Astrocyte (in vitro differentiated cells and primary cell): Measurements from ENCODE around the gene ST3GAL6. TPM values are rescaled to one million over a fixed set of nuclear protein-coding genes. Genes with fewer than 3 reads are reported as not detected.

Experiments used
- DNase-seq: peaks from one replicate; pipeline ENCODE4 v3.0.0-alpha.2; 2010; ENCODE audit warnings: low read depth
- FAIRE-seq: peaks from 2 replicates; lab custom pipeline; 2011; peaks lifted over from hg19 to GRCh38; lab: Jason Lieb, UNC
- H2AFZ ChIP-seq: 2 replicates; pipeline ENCODE4 v1.6.0; 2012; ENCODE audit warnings: low read depth, low read length, inconsistent platforms
- H3K27ac ChIP-seq: 2 replicates; pipeline ENCODE4 v1.5.1; 2011; ENCODE audit warnings: low read depth, low read length, inconsistent platforms
- H3K27me3 ChIP-seq: 2 replicates; pipeline ENCODE4 v1.6.0; 2011; ENCODE audit warnings: low read length, inconsistent platforms; ENCODE audit not compliant: insufficient read depth
- H3K36me3 ChIP-seq: 2 replicates; pipeline ENCODE4 v1.5.1; 2011; ENCODE audit warnings: low read length, inconsistent platforms; ENCODE audit not compliant: insufficient read depth
- H3K4me1 ChIP-seq: 2 replicates; pipeline ENCODE4 v1.5.1; 2011; ENCODE audit warnings: low read length, inconsistent platforms; ENCODE audit not compliant: insufficient read depth
- H3K4me2 ChIP-seq: 2 replicates; pipeline ENCODE4 v1.6.0; 2012; ENCODE audit warnings: low read length, inconsistent platforms
- H3K4me3 ChIP-seq: 2 replicates; pipeline ENCODE4 v1.5.1; 2011; ENCODE audit warnings: low read depth, mild to moderate bottlenecking, low read length, inconsistent platforms; ENCODE audit not compliant: insufficient read depth
- H3K79me2 ChIP-seq: 2 replicates; pipeline ENCODE4 v1.6.0; 2012; ENCODE audit warnings: mild to moderate bottlenecking, low read length, inconsistent platforms; ENCODE audit not compliant: insufficient read depth
- H3K9ac ChIP-seq: 2 replicates; pipeline ENCODE4 v1.6.0; 2012; ENCODE audit warnings: mild to moderate bottlenecking, low read length, inconsistent platforms
- H3K9me3 ChIP-seq: 2 replicates; pipeline ENCODE4 v1.5.1; 2012; ENCODE audit warnings: low read depth, mild to moderate bottlenecking, low read length, inconsistent platforms; ENCODE audit not compliant: insufficient read depth
- H4K20me1 ChIP-seq: 2 replicates; pipeline ENCODE4 v1.6.0; 2012; ENCODE audit warnings: low read length, inconsistent platforms; ENCODE audit not compliant: insufficient read depth
- H3K27ac Mint-ChIP-seq: one replicate; pipeline ENCODE4 v1.8.0; 2021; ENCODE audit warnings: mild to moderate bottlenecking, mixed read lengths; ENCODE audit not compliant: unreplicated experiment
- H3K27me3 Mint-ChIP-seq: one replicate; pipeline ENCODE4 v1.8.0; 2021; ENCODE audit warnings: low read depth, mixed read lengths; ENCODE audit not compliant: unreplicated experiment
- H3K36me3 Mint-ChIP-seq: one replicate; pipeline ENCODE4 v1.8.0; 2021; ENCODE audit warnings: low read depth, mixed read lengths; ENCODE audit not compliant: unreplicated experiment
- H3K4me1 Mint-ChIP-seq: one replicate; pipeline ENCODE4 v1.8.0; 2021; ENCODE audit warnings: low read depth, mixed read lengths; ENCODE audit not compliant: unreplicated experiment
- H3K4me3 Mint-ChIP-seq: one replicate; pipeline ENCODE4 v1.8.0; 2021; ENCODE audit warnings: mild to moderate bottlenecking, moderate library complexity, mixed read lengths; ENCODE audit not compliant: unreplicated experiment
- H3K9me3 Mint-ChIP-seq: one replicate; pipeline ENCODE4 v1.8.0; 2021; ENCODE audit warnings: mild to moderate bottlenecking, mixed read lengths; ENCODE audit not compliant: unreplicated experiment
- CTCF ChIP-seq: IDR thresholded peaks from 2 replicates; pipeline ENCODE4 v1.5.1; 2011; ENCODE audit warnings: low read depth, mild to moderate bottlenecking, inconsistent platforms, low read length, moderate library complexity; ENCODE audit not compliant: insufficient read depth
- EZH2 ChIP-seq: IDR thresholded peaks from 2 replicates; pipeline ENCODE4 v1.6.1; 2012; ENCODE audit warnings: mild to moderate bottlenecking, low read length, inconsistent platforms; ENCODE audit not compliant: insufficient read depth
- total RNA-seq: library from RNA; stranded (reverse); gene quantifications from 2 replicates; pipeline ENCODE4 v1.2.1, GENCODE V29; 2021

ST3GAL6 gene
- total RNA-seq, 1 donor from 2014 or later: 4.8 TPM

- no peaks in the 10 kb centered on the region for H3K9me3 Mint-ChIP-seq
- H3K9me3 ChIP-seq: no peaks in the 10 kb centered on the region
These were observed 17.4 kb upstream of the ST3GAL6 start for GRCh38 chr3:98745718-98746117.

GRCh38 chr3:98746122-98746521, 17.0 kb upstream of the ST3GAL6 start:
- H3K27me3 Mint-ChIP-seq: no peaks in the 10 kb centered on the region
- H3K27ac Mint-ChIP-seq: no peak overlapping the region
- Histone ChIP-seq H3K9ac (no peak overlapping the region), H3K9me3 (no peaks in the 10 kb centered on the region), H3K27me3 (no peaks in the 10 kb centered on the region), H3K36me3 (no peaks in the 10 kb centered on the region), H4K20me1 (no peaks in the 10 kb centered on the region), H3K4me1 (peaks cover 5% of the 10 kb centered on the region), H3K4me3 (no peak overlapping the region), H3K79me2 (no peaks in the 10 kb centered on the region), H3K27ac (no peak overlapping the region), H2AFZ (no peak overlapping the region), H3K4me2 (no peak overlapping the region)
- no peak for FAIRE-seq
- no peaks in the 10 kb centered on the region for H3K9me3 Mint-ChIP-seq
- peaks cover 3% of the 10 kb centered on the region for H3K36me3 Mint-ChIP-seq
- no peak for TF ChIP-seq CTCF
- TF ChIP-seq EZH2: no peak
- H3K4me1 Mint-ChIP-seq: peaks cover 22% of the 10 kb centered on the region
- no peak for DNase-seq
- H3K4me3 Mint-ChIP-seq: no peak overlapping the region

More at GRCh38 chr3:98745718-98746117, 17.4 kb upstream of the ST3GAL6 start:
- FAIRE-seq (no peak), DNase-seq (no peak)
- peaks cover 26% of the 10 kb centered on the region for H3K4me1 Mint-ChIP-seq
- Histone ChIP-seq H3K27me3 (no peaks in the 10 kb centered on the region), H3K36me3 (no peaks in the 10 kb centered on the region), H3K9ac (no peak overlapping the region), H3K4me2 (no peak overlapping the region), H4K20me1 (no peaks in the 10 kb centered on the region), H2AFZ (no peak overlapping the region), H3K4me1 (peaks cover 5% of the 10 kb centered on the region), H3K79me2 (no peaks in the 10 kb centered on the region), H3K27ac (no peak overlapping the region), H3K4me3 (no peak overlapping the region)
- TF ChIP-seq CTCF: no peak
- no peak for TF ChIP-seq EZH2
- no peaks in the 10 kb centered on the region for H3K27me3 Mint-ChIP-seq
- no peak overlapping the region for H3K27ac Mint-ChIP-seq
- H3K4me3 Mint-ChIP-seq: no peak overlapping the region
- H3K36me3 Mint-ChIP-seq: peaks cover 3% of the 10 kb centered on the region

DNA sequence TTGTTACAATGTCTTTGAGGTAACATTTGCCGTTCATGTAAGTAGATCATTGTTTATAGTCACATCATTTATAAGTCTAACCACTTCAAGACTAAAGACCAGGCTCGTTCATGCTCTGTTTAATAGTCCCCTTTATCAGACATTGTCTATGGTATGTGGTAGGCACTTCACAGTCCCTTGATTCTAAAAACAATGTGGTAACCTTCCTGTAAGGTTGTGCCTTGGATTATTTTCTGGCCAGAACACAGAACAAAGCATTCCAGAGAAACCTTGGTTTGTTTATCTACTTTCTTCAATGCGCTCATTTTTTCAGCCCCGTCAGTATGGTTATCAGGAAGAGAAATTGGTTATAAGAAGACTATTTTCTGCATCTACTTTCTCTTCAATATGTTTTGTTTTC, 16.3 kb upstream of the ST3GAL6 start:
- Mint-ChIP-seq H3K36me3 (peaks cover 3% of the 10 kb centered on the region), H3K4me1 (peaks cover 17% of the 10 kb centered on the region), H3K9me3 (no peaks in the 10 kb centered on the region), H3K27me3 (no peaks in the 10 kb centered on the region), H3K4me3 (no peak overlapping the region), H3K27ac (no peak overlapping the region)
- H3K9ac ChIP-seq: no peak overlapping the region
- DNase-seq (peak; percentile 49), FAIRE-seq (no peak)
- no peaks in the 10 kb centered on the region for H3K36me3 ChIP-seq
- H3K4me3 ChIP-seq: no peak overlapping the region
- H3K4me1 ChIP-seq: peaks cover 5% of the 10 kb centered on the region
- no peaks in the 10 kb centered on the region for H3K27me3 ChIP-seq
- H3K79me2 ChIP-seq: no peaks in the 10 kb centered on the region
- TF ChIP-seq EZH2: no peak
- no peak for TF ChIP-seq CTCF
- no peaks in the 10 kb centered on the region for H4K20me1 ChIP-seq
- no peaks in the 10 kb centered on the region for H3K9me3 ChIP-seq
- no peak overlapping the region for H2AFZ ChIP-seq
- H3K27ac ChIP-seq: no peak overlapping the region
- peak overlapping the region; percentile 3 for H3K4me2 ChIP-seq
